Astrocyte (in vitro differentiated cells and primary cell): ENCODE measurements around the gene MYB. TPM values are rescaled to one million over a fixed set of nuclear protein-coding genes. Genes with fewer than 3 reads are reported as not detected.

ENCODE experiments used
- DNase-seq: peaks from one replicate; pipeline ENCODE4 v3.0.0-alpha.2; 2010; ENCODE audit warnings: low read depth
- FAIRE-seq: peaks from 2 replicates; lab custom pipeline; 2011; peaks lifted over from hg19 to GRCh38; lab: Jason Lieb, UNC
- H2AFZ ChIP-seq: 2 replicates; pipeline ENCODE4 v1.6.0; 2012; ENCODE audit warnings: low read depth, low read length, inconsistent platforms
- H3K27ac ChIP-seq: 2 replicates; pipeline ENCODE4 v1.5.1; 2011; ENCODE audit warnings: low read depth, low read length, inconsistent platforms
- H3K27me3 ChIP-seq: 2 replicates; pipeline ENCODE4 v1.6.0; 2011; ENCODE audit warnings: low read length, inconsistent platforms; ENCODE audit not compliant: insufficient read depth
- H3K36me3 ChIP-seq: 2 replicates; pipeline ENCODE4 v1.5.1; 2011; ENCODE audit warnings: low read length, inconsistent platforms; ENCODE audit not compliant: insufficient read depth
- H3K4me1 ChIP-seq: 2 replicates; pipeline ENCODE4 v1.5.1; 2011; ENCODE audit warnings: low read length, inconsistent platforms; ENCODE audit not compliant: insufficient read depth
- H3K4me2 ChIP-seq: 2 replicates; pipeline ENCODE4 v1.6.0; 2012; ENCODE audit warnings: low read length, inconsistent platforms
- H3K4me3 ChIP-seq: 2 replicates; pipeline ENCODE4 v1.5.1; 2011; ENCODE audit warnings: low read depth, mild to moderate bottlenecking, low read length, inconsistent platforms; ENCODE audit not compliant: insufficient read depth
- H3K79me2 ChIP-seq: 2 replicates; pipeline ENCODE4 v1.6.0; 2012; ENCODE audit warnings: mild to moderate bottlenecking, low read length, inconsistent platforms; ENCODE audit not compliant: insufficient read depth
- H3K9ac ChIP-seq: 2 replicates; pipeline ENCODE4 v1.6.0; 2012; ENCODE audit warnings: mild to moderate bottlenecking, low read length, inconsistent platforms
- H3K9me3 ChIP-seq: 2 replicates; pipeline ENCODE4 v1.5.1; 2012; ENCODE audit warnings: low read depth, mild to moderate bottlenecking, low read length, inconsistent platforms; ENCODE audit not compliant: insufficient read depth
- H4K20me1 ChIP-seq: 2 replicates; pipeline ENCODE4 v1.6.0; 2012; ENCODE audit warnings: low read length, inconsistent platforms; ENCODE audit not compliant: insufficient read depth
- H3K27ac Mint-ChIP-seq: one replicate; pipeline ENCODE4 v1.8.0; 2021; ENCODE audit warnings: mild to moderate bottlenecking, mixed read lengths; ENCODE audit not compliant: unreplicated experiment
- H3K27me3 Mint-ChIP-seq: one replicate; pipeline ENCODE4 v1.8.0; 2021; ENCODE audit warnings: low read depth, mixed read lengths; ENCODE audit not compliant: unreplicated experiment
- H3K36me3 Mint-ChIP-seq: one replicate; pipeline ENCODE4 v1.8.0; 2021; ENCODE audit warnings: low read depth, mixed read lengths; ENCODE audit not compliant: unreplicated experiment
- H3K4me1 Mint-ChIP-seq: one replicate; pipeline ENCODE4 v1.8.0; 2021; ENCODE audit warnings: low read depth, mixed read lengths; ENCODE audit not compliant: unreplicated experiment
- H3K4me3 Mint-ChIP-seq: one replicate; pipeline ENCODE4 v1.8.0; 2021; ENCODE audit warnings: mild to moderate bottlenecking, moderate library complexity, mixed read lengths; ENCODE audit not compliant: unreplicated experiment
- H3K9me3 Mint-ChIP-seq: one replicate; pipeline ENCODE4 v1.8.0; 2021; ENCODE audit warnings: mild to moderate bottlenecking, mixed read lengths; ENCODE audit not compliant: unreplicated experiment
- EZH2 ChIP-seq: IDR thresholded peaks from 2 replicates; pipeline ENCODE4 v1.6.1; 2012; ENCODE audit warnings: mild to moderate bottlenecking, low read length, inconsistent platforms; ENCODE audit not compliant: insufficient read depth
- total RNA-seq: library from RNA; stranded (reverse); gene quantifications from 2 replicates; pipeline ENCODE4 v1.2.1, GENCODE V29; 2021
- TF ChIP-seq, protein P1 (sequence below): IDR thresholded peaks from 2 replicates; pipeline ENCODE4 v1.5.1; 2011; ENCODE audit warnings: low read depth, mild to moderate bottlenecking, inconsistent platforms, low read length, moderate library complexity; ENCODE audit not compliant: insufficient read depth

MYB gene
- total RNA-seq, 1 donor from 2014 or later, result not detected

DNA sequence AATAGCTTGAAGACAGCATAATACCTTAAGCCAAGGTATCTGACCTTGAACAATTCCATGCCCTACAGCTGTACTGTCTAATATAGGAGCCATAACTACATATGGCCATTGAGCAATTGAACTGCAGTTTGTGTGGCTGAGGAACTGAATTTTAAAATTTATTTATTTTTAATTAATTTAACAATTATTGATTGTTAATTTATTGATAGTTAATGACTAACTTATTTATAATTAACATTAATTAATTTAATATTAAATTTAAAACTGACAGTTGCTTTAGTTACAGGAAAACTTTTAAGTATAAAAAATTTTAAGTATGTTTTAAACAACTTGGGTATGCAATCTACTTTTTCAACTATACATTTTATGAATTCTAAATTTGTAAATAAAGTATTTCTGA, 12.3 kb upstream of the MYB start:
- Mint-ChIP-seq H3K27me3 (peaks cover 5% of the 10 kb centered on the region), H3K27ac (no peak overlapping the region), H3K4me1 (no peaks in the 10 kb centered on the region), H3K4me3 (no peak overlapping the region), H3K9me3 (no peaks in the 10 kb centered on the region), H3K36me3 (no peaks in the 10 kb centered on the region)
- no peak overlapping the region for H3K9ac ChIP-seq
- no peaks in the 10 kb centered on the region for H3K79me2 ChIP-seq
- H3K27ac ChIP-seq, result no peak overlapping the region
- H3K9me3 ChIP-seq, result no peaks in the 10 kb centered on the region
- DNase-seq (no peak), FAIRE-seq (no peak)
- no peak overlapping the region for H3K4me3 ChIP-seq
- H3K4me2 ChIP-seq, result no peak overlapping the region
- TF ChIP-seq EZH2, result no peak
- TF ChIP-seq, protein P1, sequence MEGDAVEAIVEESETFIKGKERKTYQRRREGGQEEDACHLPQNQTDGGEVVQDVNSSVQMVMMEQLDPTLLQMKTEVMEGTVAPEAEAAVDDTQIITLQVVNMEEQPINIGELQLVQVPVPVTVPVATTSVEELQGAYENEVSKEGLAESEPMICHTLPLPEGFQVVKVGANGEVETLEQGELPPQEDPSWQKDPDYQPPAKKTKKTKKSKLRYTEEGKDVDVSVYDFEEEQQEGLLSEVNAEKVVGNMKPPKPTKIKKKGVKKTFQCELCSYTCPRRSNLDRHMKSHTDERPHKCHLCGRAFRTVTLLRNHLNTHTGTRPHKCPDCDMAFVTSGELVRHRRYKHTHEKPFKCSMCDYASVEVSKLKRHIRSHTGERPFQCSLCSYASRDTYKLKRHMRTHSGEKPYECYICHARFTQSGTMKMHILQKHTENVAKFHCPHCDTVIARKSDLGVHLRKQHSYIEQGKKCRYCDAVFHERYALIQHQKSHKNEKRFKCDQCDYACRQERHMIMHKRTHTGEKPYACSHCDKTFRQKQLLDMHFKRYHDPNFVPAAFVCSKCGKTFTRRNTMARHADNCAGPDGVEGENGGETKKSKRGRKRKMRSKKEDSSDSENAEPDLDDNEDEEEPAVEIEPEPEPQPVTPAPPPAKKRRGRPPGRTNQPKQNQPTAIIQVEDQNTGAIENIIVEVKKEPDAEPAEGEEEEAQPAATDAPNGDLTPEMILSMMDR, result no peak
- H3K4me1 ChIP-seq, result no peaks in the 10 kb centered on the region
- no peak overlapping the region for H2AFZ ChIP-seq
- no peaks in the 10 kb centered on the region for H3K27me3 ChIP-seq
- H4K20me1 ChIP-seq, result no peaks in the 10 kb centered on the region
- no peaks in the 10 kb centered on the region for H3K36me3 ChIP-seq

DNA sequence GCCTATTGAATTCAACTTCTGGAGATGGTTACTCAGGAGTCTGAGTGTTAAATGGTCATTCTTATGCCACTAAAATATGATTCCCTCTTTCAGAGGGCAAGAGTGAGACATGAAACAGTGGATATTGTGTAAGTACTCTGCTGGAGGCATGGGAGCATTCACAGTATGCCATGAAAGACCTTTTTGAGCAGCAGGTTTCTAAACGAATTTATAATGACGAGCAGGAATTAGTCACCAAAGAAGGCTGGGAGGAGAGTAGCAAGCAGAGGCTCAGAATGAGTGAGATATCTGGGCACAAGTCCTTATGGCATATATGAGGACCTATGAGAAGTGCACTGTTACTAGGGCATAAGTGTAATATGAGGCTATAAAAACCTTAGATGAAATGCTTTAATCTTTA, 10.9 kb upstream of the MYB start:
- DNase-seq, result no peak
- Histone ChIP-seq H3K27me3 (no peaks in the 10 kb centered on the region), H3K9me3 (no peaks in the 10 kb centered on the region), H3K4me1 (no peaks in the 10 kb centered on the region), H3K27ac (no peak overlapping the region), H3K4me2 (no peak overlapping the region), H3K4me3 (no peak overlapping the region), H3K36me3 (no peaks in the 10 kb centered on the region), H3K9ac (no peak overlapping the region), H4K20me1 (no peaks in the 10 kb centered on the region), H2AFZ (no peak overlapping the region), H3K79me2 (no peaks in the 10 kb centered on the region)
- TF ChIP-seq, protein P1, result no peak
- TF ChIP-seq EZH2, result no peak
- no peaks in the 10 kb centered on the region for H3K36me3 Mint-ChIP-seq
- H3K4me3 Mint-ChIP-seq, result no peak overlapping the region
- peaks cover 4% of the 10 kb centered on the region for H3K27me3 Mint-ChIP-seq
- no peaks in the 10 kb centered on the region for H3K9me3 Mint-ChIP-seq
- no peak overlapping the region for H3K27ac Mint-ChIP-seq
- no peak for FAIRE-seq
- H3K4me1 Mint-ChIP-seq, result no peaks in the 10 kb centered on the region

DNA sequence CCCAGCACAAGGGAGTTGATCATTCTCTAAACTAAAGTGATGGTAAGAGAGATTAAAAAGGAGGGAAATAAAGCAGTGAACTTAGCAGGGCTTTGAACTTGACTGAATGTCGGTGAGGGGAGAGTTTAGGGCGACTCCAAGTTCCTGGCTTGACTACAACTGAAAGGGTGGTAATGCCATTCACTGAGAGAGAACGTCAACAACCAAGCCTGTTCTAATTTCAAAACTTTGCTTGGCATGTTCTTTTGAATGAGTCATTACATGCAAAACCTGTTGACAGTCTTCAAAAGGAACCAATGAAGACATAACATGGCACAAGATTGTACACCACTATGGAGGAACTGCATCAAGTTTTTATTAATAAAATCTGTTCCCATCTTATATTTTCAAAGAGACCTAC, 10.3 kb upstream of the MYB start:
- Mint-ChIP-seq H3K9me3 (no peaks in the 10 kb centered on the region), H3K36me3 (no peaks in the 10 kb centered on the region), H3K4me3 (no peak overlapping the region), H3K27ac (no peak overlapping the region), H3K27me3 (peaks cover 4% of the 10 kb centered on the region), H3K4me1 (no peaks in the 10 kb centered on the region)
- no peak for TF ChIP-seq EZH2
- TF ChIP-seq, protein P1, result no peak
- Histone ChIP-seq H2AFZ (no peak overlapping the region), H3K4me1 (no peaks in the 10 kb centered on the region), H3K27ac (no peak overlapping the region), H3K36me3 (no peaks in the 10 kb centered on the region), H3K27me3 (no peaks in the 10 kb centered on the region), H3K4me2 (no peak overlapping the region), H3K9ac (no peak overlapping the region), H3K9me3 (no peaks in the 10 kb centered on the region), H3K79me2 (no peaks in the 10 kb centered on the region), H4K20me1 (no peaks in the 10 kb centered on the region), H3K4me3 (no peak overlapping the region)
- DNase-seq (no peak), FAIRE-seq (no peak)
